Measurements from ENCODE around the gene AFG1L. TPM values are rescaled to one million over a fixed set of nuclear protein-coding genes. Genes with fewer than 3 reads are reported as not detected.

The AFG1L gene
- total RNA-seq, 1 experiment from 2014 or later: 6.1 TPM

DNA sequence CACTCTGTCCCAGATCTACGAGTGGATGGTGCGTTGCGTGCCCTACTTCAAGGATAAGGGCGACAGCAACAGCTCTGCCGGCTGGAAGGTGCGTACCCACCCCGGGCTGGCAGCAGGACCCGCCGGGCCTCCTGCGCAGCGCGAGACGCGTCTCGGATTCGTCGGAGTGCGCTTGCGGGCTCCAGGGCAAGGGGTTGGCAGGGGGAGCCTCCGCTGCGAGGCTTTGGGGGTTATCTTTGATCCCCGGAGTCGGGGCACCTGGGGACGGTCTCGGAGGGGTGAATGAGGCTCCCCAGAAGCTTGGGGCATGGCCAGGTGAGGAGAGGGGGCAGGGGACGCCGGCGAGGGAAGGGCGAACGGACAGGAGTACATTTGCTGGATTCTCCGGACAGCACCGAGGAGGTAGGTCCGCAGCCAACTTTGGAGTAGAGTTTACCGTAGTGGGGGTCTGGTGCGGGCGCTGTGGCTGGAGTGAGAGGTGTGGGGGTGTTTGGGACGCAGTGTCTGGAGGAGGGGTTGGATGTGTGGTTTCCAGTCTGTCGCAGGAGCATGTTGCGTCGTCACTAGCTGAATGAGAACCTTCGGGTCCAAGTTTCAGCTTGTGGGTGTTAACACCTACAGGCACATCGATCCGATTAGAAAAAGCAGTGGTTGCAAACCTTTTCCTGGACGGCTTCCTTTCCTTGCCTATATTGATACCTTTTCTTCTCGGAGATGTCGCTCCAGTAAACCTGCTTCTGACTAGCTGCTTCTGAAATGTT lies 267.1 kb downstream of the AFG1L start:
- Histone ChIP-seq H3K36me3 (ENCODE audit: insufficient read depth, low read length) (no peaks in the 10 kb centered on the region), H3K79me2 (ENCODE audit: low read length) (no peaks in the 10 kb centered on the region), H3K9me2 (replicated peaks; ENCODE audit: insufficient read depth, low read length) (no peaks in the 10 kb centered on the region), H2AFZ (ENCODE audit: low read length) (no peak overlapping the region), H3K4me3 (ENCODE audit: low read length) (no peak overlapping the region), H4K20me1 (ENCODE audit: insufficient read depth, low read depth, low read length) (peaks cover 23% of the 10 kb centered on the region), H3K9ac (ENCODE audit: low read length) (no peak overlapping the region), H3K9me3 (ENCODE audit: low read length) (no peaks in the 10 kb centered on the region), H3K4me1 (ENCODE audit: low read length) (peaks cover 73% of the 10 kb centered on the region), H3K27me3 (ENCODE audit: low read length) (no peaks in the 10 kb centered on the region; the same call in 1 of the 2 replicates), H3K4me2 (ENCODE audit: low read depth, low read length, poor library complexity, severe bottlenecking) (no peak overlapping the region), H3K27ac (ENCODE audit: low read length) (no peak overlapping the region)
- DNase-seq: no peak

DNA sequence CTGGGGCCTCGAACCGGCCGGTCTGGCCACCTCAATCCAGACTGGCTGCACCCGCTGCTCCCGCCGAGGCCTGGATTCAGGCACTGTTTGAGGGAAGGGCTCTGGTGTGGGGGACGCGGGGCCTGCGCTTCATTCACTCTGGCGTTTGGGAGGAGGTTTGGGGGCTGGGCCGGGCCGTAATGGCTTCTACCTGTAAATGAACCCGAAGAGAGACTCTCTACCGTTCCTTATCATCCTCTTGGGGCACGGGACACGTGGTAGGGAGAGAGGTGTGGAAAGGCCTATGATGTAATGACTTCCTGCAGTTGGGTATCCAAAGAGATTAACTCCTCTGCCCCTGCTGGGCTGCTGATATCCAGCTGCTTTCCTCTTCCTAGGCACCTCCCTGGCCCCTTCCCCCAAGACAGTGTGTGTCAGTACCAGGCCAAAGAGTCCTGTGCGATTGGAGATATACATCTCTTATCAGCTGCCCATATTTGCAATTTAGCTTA lies 267.7 kb downstream of the AFG1L start:
- H3K36me3 ChIP-seq (ENCODE audit: insufficient read depth, low read length): no peaks in the 10 kb centered on the region
- no peak overlapping the region for H2AFZ ChIP-seq (ENCODE audit: low read length)
- DNase-seq: no peak
- H3K27me3 ChIP-seq (ENCODE audit: low read length): no peaks in the 10 kb centered on the region
- H3K4me2 ChIP-seq (ENCODE audit: low read depth, low read length, poor library complexity, severe bottlenecking): peak overlapping the region; percentile 82
- peaks cover 28% of the 10 kb centered on the region for H4K20me1 ChIP-seq (ENCODE audit: insufficient read depth, low read depth, low read length)
- no peaks in the 10 kb centered on the region for H3K79me2 ChIP-seq (ENCODE audit: low read length)
- no peak overlapping the region for H3K4me3 ChIP-seq (ENCODE audit: low read length)
- no peak overlapping the region for H3K27ac ChIP-seq (ENCODE audit: low read length)
- no peaks in the 10 kb centered on the region for H3K9me2 ChIP-seq (replicated peaks; ENCODE audit: insufficient read depth, low read length)
- no peaks in the 10 kb centered on the region for H3K9me3 ChIP-seq (ENCODE audit: low read length)
- peaks cover 70% of the 10 kb centered on the region for H3K4me1 ChIP-seq (ENCODE audit: low read length)
- no peak overlapping the region for H3K9ac ChIP-seq (ENCODE audit: low read length)

DNA sequence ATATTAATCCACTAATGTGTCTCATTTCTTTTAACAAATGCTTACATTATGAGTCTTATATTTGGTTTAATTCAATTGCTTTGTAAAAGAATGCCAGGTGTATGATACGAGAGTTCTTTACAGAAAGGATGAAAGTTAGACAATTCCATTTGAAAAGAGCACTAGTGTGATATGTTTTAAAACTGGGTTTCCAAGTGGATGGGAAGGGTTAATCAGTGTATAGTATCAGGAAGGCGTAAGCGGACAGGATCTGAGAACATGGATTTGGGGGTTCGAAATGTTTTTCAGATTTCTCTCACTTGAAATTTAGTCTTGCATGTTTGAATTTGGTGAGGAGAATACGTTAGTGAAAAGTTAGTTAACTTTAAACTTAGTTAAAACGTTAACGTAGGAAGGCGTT lies 268.4 kb downstream of the AFG1L start:
- Histone ChIP-seq H3K9ac (ENCODE audit: low read length) (no peak overlapping the region), H2AFZ (ENCODE audit: low read length) (no peak overlapping the region), H3K79me2 (ENCODE audit: low read length) (no peaks in the 10 kb centered on the region), H3K9me3 (ENCODE audit: low read length) (no peaks in the 10 kb centered on the region), H3K36me3 (ENCODE audit: insufficient read depth, low read length) (no peaks in the 10 kb centered on the region), H4K20me1 (ENCODE audit: insufficient read depth, low read depth, low read length) (peaks cover 30% of the 10 kb centered on the region), H3K27me3 (ENCODE audit: low read length) (no peaks in the 10 kb centered on the region), H3K27ac (ENCODE audit: low read length) (no peak overlapping the region), H3K9me2 (replicated peaks; ENCODE audit: insufficient read depth, low read length) (no peaks in the 10 kb centered on the region), H3K4me3 (ENCODE audit: low read length) (no peak overlapping the region), H3K4me1 (ENCODE audit: low read length) (peaks cover 69% of the 10 kb centered on the region), H3K4me2 (ENCODE audit: low read depth, low read length, poor library complexity, severe bottlenecking) (peak overlapping the region; percentile 82)
- DNase-seq: no peak

DNA sequence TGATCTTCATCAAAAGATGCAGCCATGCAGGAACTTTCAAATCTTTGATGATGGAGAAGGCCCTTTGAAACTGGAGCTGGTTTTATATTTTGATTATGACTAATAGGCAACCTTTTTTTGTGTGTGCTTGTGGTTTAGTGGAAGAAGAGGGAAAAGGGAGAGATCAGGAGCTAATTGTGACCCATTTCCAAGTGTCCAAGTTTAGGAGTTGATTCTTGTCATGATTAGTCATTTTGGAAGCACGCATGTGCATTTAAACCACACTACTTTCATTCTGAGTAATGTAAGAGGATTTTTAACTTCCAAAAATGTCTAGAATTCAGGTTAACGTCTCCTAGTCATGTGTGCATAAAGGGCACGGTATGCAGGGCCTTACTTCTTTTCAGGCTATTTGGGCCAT lies 269.3 kb downstream of the AFG1L start:
- H3K4me2 ChIP-seq (ENCODE audit: low read depth, low read length, poor library complexity, severe bottlenecking): peak overlapping the region; percentile 82
- no peaks in the 10 kb centered on the region for H3K9me2 ChIP-seq (replicated peaks; ENCODE audit: insufficient read depth, low read length)
- peak overlapping the region; percentile 22; the same call in 1 of the 2 replicates for H3K9ac ChIP-seq (ENCODE audit: low read length)
- H3K36me3 ChIP-seq (ENCODE audit: insufficient read depth, low read length): no peaks in the 10 kb centered on the region
- peaks cover 36% of the 10 kb centered on the region for H4K20me1 ChIP-seq (ENCODE audit: insufficient read depth, low read depth, low read length)
- H3K4me3 ChIP-seq (ENCODE audit: low read length): peak overlapping the region; percentile 39
- H3K27ac ChIP-seq (ENCODE audit: low read length): peak overlapping the region; percentile 94
- H3K9me3 ChIP-seq (ENCODE audit: low read length): no peaks in the 10 kb centered on the region
- DNase-seq: no peak
- no peaks in the 10 kb centered on the region for H3K79me2 ChIP-seq (ENCODE audit: low read length)
- no peaks in the 10 kb centered on the region for H3K27me3 ChIP-seq (ENCODE audit: low read length)
- no peak overlapping the region for H2AFZ ChIP-seq (ENCODE audit: low read length)
- H3K4me1 ChIP-seq (ENCODE audit: low read length): peaks cover 64% of the 10 kb centered on the region

DNA sequence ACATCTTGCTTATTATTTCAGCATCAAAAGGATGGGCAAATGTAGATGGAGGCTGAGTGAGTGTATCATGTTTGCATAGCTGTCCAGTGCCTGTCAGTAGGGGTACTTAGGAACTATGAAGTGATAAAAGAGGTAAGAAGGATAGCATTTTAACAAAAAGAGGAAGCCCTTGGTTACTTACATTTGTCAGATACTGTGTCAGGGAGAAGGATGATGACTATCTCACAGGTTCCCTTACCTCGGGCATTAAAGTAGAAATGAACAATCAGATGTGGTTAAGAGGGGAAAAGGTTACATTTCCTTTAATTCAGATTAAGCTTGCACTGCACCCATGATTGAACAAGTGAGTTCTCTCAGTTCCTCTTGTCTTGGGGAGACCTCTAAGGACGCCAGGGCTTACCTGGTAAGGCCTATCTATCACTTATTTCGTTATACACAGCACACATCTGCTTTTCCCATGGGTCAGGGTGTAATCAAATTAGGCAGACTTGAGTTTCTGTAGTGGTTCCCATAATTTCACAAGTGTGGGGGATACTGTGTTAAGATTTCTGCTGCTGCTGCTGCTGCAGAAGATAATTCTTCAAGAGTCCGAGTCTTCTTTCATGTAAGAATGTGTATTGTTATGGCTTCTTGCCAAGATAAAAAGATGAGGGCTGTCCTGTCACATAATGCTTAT lies 270.4 kb downstream of the AFG1L start:
- peak; percentile 97 for DNase-seq
- peak overlapping the region; percentile 55 for H3K4me3 ChIP-seq (ENCODE audit: low read length)
- H3K79me2 ChIP-seq (ENCODE audit: low read length): no peaks in the 10 kb centered on the region
- H3K9me2 ChIP-seq (replicated peaks; ENCODE audit: insufficient read depth, low read length): no peaks in the 10 kb centered on the region
- H2AFZ ChIP-seq (ENCODE audit: low read length): no peak overlapping the region
- peak overlapping the region; percentile 82 for H3K4me2 ChIP-seq (ENCODE audit: low read depth, low read length, poor library complexity, severe bottlenecking)
- peaks cover 60% of the 10 kb centered on the region for H3K4me1 ChIP-seq (ENCODE audit: low read length)
- peak overlapping the region; percentile 94 for H3K27ac ChIP-seq (ENCODE audit: low read length)
- no peaks in the 10 kb centered on the region for H3K36me3 ChIP-seq (ENCODE audit: insufficient read depth, low read length)
- no peaks in the 10 kb centered on the region for H3K27me3 ChIP-seq (ENCODE audit: low read length)
- H3K9ac ChIP-seq (ENCODE audit: low read length): peak overlapping the region; percentile 18
- no peaks in the 10 kb centered on the region for H3K9me3 ChIP-seq (ENCODE audit: low read length)
- H4K20me1 ChIP-seq (ENCODE audit: insufficient read depth, low read depth, low read length): peaks cover 39% of the 10 kb centered on the region

DNA sequence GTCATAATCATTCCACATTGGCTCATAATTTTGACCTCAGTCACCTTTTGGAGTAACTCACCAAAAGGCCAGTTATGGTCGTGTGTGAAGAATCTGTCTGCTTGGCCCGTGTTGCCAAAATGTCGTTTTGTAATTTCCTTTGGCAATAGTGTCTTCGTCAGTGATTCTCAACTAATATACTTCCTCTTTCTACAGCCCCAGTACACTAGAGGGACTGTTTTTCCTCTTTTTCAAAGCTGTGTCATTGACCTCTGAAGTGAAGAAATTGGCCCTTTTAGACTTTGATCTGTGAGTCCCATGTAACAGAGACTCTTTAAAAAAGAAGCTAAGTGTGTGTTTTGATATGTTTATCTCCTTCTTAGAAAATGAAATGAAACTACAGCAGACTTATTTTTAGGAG lies 271.0 kb downstream of the AFG1L start:
- peak overlapping the region; percentile 94 for H3K27ac ChIP-seq (ENCODE audit: low read length)
- H3K4me3 ChIP-seq (ENCODE audit: low read length): peak overlapping the region; percentile 55

DNA sequence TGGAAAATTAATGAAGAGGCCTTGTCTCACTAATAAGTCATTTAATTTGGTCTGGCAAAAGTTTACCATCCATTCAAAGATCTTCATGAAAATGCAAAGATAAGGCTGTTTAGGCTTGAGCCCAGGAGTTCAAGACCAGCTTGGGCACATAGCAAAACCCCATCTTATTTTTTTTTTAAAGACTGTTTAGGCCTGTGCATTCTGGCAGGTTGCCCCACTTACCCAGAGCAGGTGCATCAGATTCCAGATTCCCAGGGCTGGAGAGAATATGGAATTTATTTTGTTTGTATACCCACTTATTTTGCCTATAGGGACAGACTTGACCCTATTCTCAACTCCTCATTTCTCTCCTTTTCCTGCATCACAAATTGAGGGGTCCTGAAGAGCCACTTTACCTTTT lies 271.6 kb downstream of the AFG1L start:
- Histone ChIP-seq H3K9ac (ENCODE audit: low read length) (no peak overlapping the region), H2AFZ (ENCODE audit: low read length) (no peak overlapping the region), H3K4me1 (ENCODE audit: low read length) (peaks cover 56% of the 10 kb centered on the region), H4K20me1 (ENCODE audit: insufficient read depth, low read depth, low read length) (peaks cover 39% of the 10 kb centered on the region), H3K36me3 (ENCODE audit: insufficient read depth, low read length) (no peaks in the 10 kb centered on the region), H3K4me3 (ENCODE audit: low read length) (peak overlapping the region; percentile 55), H3K9me3 (ENCODE audit: low read length) (no peaks in the 10 kb centered on the region), H3K27ac (ENCODE audit: low read length) (peak overlapping the region; percentile 94), H3K4me2 (ENCODE audit: low read depth, low read length, poor library complexity, severe bottlenecking) (peak overlapping the region; percentile 82), H3K9me2 (replicated peaks; ENCODE audit: insufficient read depth, low read length) (no peaks in the 10 kb centered on the region), H3K27me3 (ENCODE audit: low read length) (no peaks in the 10 kb centered on the region), H3K79me2 (ENCODE audit: low read length) (no peaks in the 10 kb centered on the region)
- no peak for DNase-seq

More for the DNA sequence above, 271.0 kb downstream of the AFG1L start:
- Histone ChIP-seq H3K9me3 (ENCODE audit: low read length) (no peaks in the 10 kb centered on the region), H3K79me2 (ENCODE audit: low read length) (no peaks in the 10 kb centered on the region), H2AFZ (ENCODE audit: low read length) (no peak overlapping the region), H3K9me2 (replicated peaks; ENCODE audit: insufficient read depth, low read length) (no peaks in the 10 kb centered on the region), H3K27me3 (ENCODE audit: low read length) (no peaks in the 10 kb centered on the region), H3K4me1 (ENCODE audit: low read length) (peaks cover 56% of the 10 kb centered on the region), H3K36me3 (ENCODE audit: insufficient read depth, low read length) (no peaks in the 10 kb centered on the region), H4K20me1 (ENCODE audit: insufficient read depth, low read depth, low read length) (peaks cover 39% of the 10 kb centered on the region), H3K9ac (ENCODE audit: low read length) (peak overlapping the region; percentile 18), H3K4me2 (ENCODE audit: low read depth, low read length, poor library complexity, severe bottlenecking) (peak overlapping the region; percentile 82)
- peak; percentile 89 for DNase-seq

DNA sequence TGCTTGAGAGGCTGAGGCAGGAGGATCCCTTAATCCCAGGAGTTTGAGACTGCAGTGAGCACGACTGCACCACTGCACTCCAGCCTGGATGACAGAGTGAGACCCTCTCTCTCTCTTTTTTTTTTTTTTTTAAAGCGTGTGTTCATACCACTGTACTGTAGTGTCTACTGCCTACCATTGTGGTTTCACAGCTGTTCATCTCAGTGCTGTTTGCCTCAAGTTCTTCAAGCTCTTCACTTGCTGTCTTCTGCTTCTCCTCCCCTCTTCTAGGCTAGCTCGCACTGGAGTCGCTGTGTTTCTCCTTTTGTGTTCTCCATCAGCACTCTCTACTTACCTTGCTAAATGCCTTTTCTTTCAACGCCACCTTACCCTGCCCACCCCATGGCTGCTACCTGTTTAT lies 273.2 kb downstream of the AFG1L start:
- DNase-seq: no peak
- H4K20me1 ChIP-seq (ENCODE audit: insufficient read depth, low read depth, low read length): peaks cover 25% of the 10 kb centered on the region

More for the DNA sequence above, 273.2 kb downstream of the AFG1L start:
- no peak overlapping the region for H3K4me2 ChIP-seq (ENCODE audit: low read depth, low read length, poor library complexity, severe bottlenecking)
- H3K4me3 ChIP-seq (ENCODE audit: low read length): no peak overlapping the region
- H3K4me1 ChIP-seq (ENCODE audit: low read length): peaks cover 42% of the 10 kb centered on the region
- H3K9ac ChIP-seq (ENCODE audit: low read length): no peak overlapping the region
- no peaks in the 10 kb centered on the region for H3K36me3 ChIP-seq (ENCODE audit: insufficient read depth, low read length)
- no peak overlapping the region for H3K27ac ChIP-seq (ENCODE audit: low read length)
- H3K9me3 ChIP-seq (ENCODE audit: low read length): no peaks in the 10 kb centered on the region
- no peaks in the 10 kb centered on the region for H3K79me2 ChIP-seq (ENCODE audit: low read length)
- H2AFZ ChIP-seq (ENCODE audit: low read length): no peak overlapping the region
- no peaks in the 10 kb centered on the region for H3K9me2 ChIP-seq (replicated peaks; ENCODE audit: insufficient read depth, low read length)
- no peaks in the 10 kb centered on the region for H3K27me3 ChIP-seq (ENCODE audit: low read length)
